Measurements from ENCODE around the gene UBASH3B.

UBASH3B gene

GRCh38 chr11:122676638-122677037 is 21.1 kb downstream of the UBASH3B start:
- no peak for DNase-seq (ENCODE audit: low read depth in 2 of 2)

GRCh38 chr11:122677256-122677655 is 21.7 kb downstream of the UBASH3B start:
- DNase-seq (ENCODE audit: low read depth in 2 of 2): no peak

- no peak for DNase-seq (ENCODE audit: low read depth in 2 of 2)
These were observed 22.9 kb downstream of the UBASH3B start for GRCh38 chr11:122678406-122678805.

- no peak for DNase-seq (ENCODE audit: low read depth in 2 of 2)
These were observed 23.9 kb downstream of the UBASH3B start for GRCh38 chr11:122679466-122679865.

- no peak for DNase-seq (ENCODE audit: low read depth in 2 of 2)
These were observed 25.5 kb downstream of the UBASH3B start for GRCh38 chr11:122681070-122681469.

- DNase-seq (ENCODE audit: low read depth in 2 of 2): no peak
These were observed 26.2 kb downstream of the UBASH3B start for GRCh38 chr11:122681735-122682134.

GRCh38 chr11:122682464-122682863 is 26.9 kb downstream of the UBASH3B start:
- DNase-seq (ENCODE audit: low read depth in 2 of 2): no peak

- no peak for DNase-seq (ENCODE audit: low read depth in 2 of 2)
These were observed 29.5 kb downstream of the UBASH3B start for GRCh38 chr11:122685041-122685440.

GRCh38 chr11:122686111-122686510 is 30.6 kb downstream of the UBASH3B start:
- DNase-seq (ENCODE audit: low read depth in 2 of 2): no peak

GRCh38 chr11:122690384-122690783 is 34.9 kb downstream of the UBASH3B start:
- no peak for DNase-seq (ENCODE audit: low read depth in 2 of 2)

- DNase-seq (ENCODE audit: low read depth in 2 of 2): no peak
These were observed 35.5 kb downstream of the UBASH3B start for GRCh38 chr11:122690801-122691548.

- no peak for DNase-seq (ENCODE audit: low read depth in 2 of 2)
These were observed 36.1 kb downstream of the UBASH3B start for GRCh38 chr11:122691549-122692150.

- no peak for DNase-seq (ENCODE audit: low read depth in 2 of 2)
These were observed 36.9 kb downstream of the UBASH3B start for GRCh38 chr11:122692444-122692843.

- DNase-seq (ENCODE audit: low read depth in 2 of 2): no peak
These were observed 39.6 kb downstream of the UBASH3B start for GRCh38 chr11:122695076-122695615.

- peak; percentile 30 to 55 for DNase-seq (ENCODE audit: low read depth in 2 of 2)
These were observed 41.1 kb downstream of the UBASH3B start for GRCh38 chr11:122696662-122697061.

- no peak for DNase-seq (ENCODE audit: low read depth in 2 of 2)
These were observed 42.2 kb downstream of the UBASH3B start for GRCh38 chr11:122697636-122698167.

- DNase-seq (ENCODE audit: low read depth in 2 of 2): no peak
These were observed 42.9 kb downstream of the UBASH3B start for GRCh38 chr11:122698392-122698791.

GRCh38 chr11:122700666-122701065 is 45.1 kb downstream of the UBASH3B start:
- no peak for DNase-seq (ENCODE audit: low read depth in 2 of 2)

GRCh38 chr11:122701143-122701542 is 45.6 kb downstream of the UBASH3B start:
- DNase-seq (ENCODE audit: low read depth in 2 of 2): no peak

- no peak for DNase-seq (ENCODE audit: low read depth in 2 of 2)
These were observed 48.2 kb downstream of the UBASH3B start for GRCh38 chr11:122703541-122704272.

- no peak for DNase-seq (ENCODE audit: low read depth in 2 of 2)
These were observed 49.9 kb downstream of the UBASH3B start for GRCh38 chr11:122705396-122705795.

All from activated CD8-positive, alpha-beta memory T cell treated with anti-CD3 and anti-CD28 coated beads for 4 hours (primary cell).